ENCODE results near the gene CEP104.
"Not testable (repeated sequence)": the region's sequence is repeated elsewhere in the genome, so short reads cannot be mapped to it uniquely, and the experiment has no call there.

Gene CEP104

DNA sequence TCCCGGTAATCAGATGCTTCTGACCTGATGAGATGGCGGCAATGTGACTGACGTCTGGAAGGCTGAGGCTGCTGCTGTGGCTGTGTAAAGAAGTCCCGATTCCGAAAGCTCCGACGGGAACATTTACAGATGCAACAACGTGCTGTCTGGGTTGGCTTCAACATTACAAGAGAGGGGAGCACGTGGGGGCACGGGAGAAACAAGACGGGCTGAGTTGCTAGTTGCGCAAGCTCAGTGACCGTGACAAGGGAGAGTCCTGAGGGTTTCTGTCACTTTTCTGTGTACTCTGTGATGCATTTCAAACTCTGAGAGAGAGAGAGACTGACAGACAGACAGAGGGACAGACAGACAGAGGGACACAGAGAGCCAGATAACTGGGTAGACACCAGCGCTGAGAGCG lies 35.1 kb downstream of the CEP104 start:
- DNase-seq = no peak

DNA sequence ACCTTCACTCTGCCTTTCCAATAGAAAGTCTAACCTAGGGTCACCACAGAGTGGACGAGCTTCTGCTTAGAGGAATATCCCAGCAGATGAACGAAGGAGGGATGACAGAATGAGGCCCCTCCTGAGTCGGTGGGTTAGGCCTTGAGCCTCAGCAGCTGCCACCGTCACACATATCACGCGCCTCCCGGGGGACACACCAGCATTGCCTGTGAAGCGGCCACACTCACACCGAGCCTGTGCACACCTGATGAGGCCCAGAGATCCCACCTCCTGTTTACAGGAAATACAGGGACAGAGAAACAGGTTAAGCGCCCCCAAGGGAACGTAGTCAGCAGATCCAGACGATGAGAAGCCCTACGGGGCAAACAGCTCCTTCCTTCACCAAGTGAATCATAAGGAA lies 35.6 kb downstream of the CEP104 start:
- DNase-seq = no peak

DNA sequence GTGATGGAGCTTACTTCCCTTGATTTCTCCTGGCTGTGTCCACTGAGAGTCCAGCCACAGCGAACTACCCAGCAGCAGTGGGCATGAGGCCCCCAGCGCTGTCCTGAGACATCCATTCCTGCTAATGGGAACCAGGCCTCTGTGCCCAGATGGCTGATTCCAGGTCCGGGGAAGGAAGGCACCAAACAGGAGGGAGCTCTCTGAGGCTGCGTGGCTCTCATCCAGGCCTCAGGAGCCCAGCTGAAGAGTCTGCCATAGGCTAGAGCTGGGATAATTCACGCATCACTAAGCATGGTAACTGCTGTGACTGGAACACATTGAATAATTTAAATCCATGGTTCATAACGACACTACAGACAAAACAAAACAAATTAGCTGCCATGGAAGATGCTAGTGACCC lies 36.0 kb downstream of the CEP104 start:
- DNase-seq = no peak

DNA sequence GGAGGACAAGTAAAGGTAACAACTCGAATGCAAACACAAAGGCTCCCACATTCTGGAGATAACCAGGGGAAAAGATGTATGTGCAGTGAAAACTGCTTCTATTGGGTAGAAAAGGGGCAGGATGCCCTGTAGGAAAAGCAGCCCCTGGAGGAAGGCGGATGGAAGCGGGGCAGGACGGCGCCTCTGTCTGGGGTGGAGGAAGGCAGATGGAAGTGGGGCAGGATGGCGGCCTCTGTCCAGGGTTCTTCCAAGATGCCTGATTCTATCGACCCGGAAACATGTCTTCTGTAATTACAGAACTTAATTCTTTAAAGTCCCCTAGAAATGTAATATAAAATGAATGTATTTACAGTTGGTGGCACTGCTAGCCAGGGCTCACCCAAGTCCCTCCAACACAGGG lies 36.7 kb downstream of the CEP104 start:
- DNase-seq = no peak

DNA sequence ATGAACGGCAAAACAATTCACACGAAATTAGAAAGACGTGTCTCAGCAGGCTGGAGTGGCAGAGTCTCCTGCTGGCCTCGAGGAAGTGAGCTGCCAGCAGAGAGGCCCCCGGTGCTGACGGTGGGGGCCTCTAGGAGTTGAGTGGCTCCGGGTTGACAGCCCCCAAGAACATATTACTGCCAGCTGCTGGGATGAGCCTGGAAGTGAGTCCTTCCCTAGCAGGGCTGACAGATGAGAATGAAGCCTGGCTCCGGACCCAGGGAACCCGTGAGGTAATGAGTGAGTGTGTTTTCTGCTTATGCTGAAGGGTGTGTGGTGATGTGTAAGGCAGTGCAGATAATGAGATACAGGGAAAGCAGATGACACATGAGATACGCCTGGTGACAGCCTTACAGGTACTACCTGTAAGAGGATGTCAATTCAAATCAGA lies 37.2 kb downstream of the CEP104 start:
- no peak for DNase-seq

GRCh38 chr1:3817821-3818597 lies 39.0 kb downstream of the CEP104 start:
- no peak for DNase-seq

- DNase-seq = no peak
Observed at GRCh38 chr1:3817138-3817740, 39.8 kb downstream of the CEP104 start.

DNA sequence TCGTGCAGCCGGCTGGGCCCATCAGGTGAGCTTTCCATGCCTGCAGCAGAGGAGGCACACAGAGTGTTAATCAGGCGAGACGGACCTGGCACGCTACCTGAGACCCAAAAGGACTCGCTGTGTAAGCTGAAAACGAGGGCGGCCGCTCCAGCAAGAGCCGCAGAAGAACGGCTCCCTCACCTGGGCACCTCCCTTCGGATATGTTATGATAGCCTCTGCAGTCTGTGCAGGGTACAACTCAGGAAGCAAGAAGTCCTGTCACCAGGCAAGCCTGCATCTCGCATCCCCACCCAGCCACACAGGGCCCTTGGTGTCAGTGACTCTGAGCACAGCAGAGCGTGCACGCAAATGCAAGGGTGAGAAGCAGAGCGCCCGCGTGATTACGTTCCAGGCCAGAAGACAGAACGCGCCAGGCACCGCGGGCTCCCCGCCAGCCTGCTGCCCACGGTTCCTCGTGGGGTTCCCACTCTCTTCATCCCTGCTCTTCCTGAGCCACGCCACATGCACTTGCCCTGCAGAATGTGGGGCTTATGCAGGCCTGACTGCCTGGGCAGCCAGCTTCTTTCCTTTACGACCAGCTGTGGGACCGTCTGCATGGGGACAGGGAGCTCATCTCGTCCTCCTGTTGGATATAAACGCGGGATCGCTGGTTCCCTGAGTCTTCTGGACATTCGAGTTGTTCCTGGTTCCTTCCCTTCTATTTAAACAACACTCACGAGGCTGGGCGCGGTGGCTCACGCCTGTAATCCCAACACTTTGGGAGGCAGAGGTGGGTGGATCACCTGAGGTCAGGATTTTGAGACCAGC lies 40.5 kb downstream of the CEP104 start:
- no peak for DNase-seq

- DNase-seq = no peak
Observed at GRCh38 chr1:3814771-3815561, 42.0 kb downstream of the CEP104 start.

GRCh38 chr1:3814065-3814464 lies 42.9 kb downstream of the CEP104 start:
- no peak for DNase-seq

DNA sequence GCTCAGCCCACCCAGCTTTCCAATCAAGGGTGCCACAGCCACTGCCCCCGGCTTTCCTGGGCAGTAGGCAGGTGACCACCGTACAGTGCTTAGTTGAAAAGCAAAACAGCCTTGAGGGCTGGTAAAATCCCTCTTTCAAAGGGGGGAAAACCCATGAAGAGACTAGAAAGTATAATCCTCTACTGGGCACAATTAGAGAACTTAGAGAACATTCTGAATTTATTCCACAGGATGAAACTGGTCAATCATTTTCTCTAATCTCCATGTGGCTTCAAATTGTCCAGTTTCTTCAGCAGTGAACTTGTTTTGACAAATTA lies 45.5 kb downstream of the CEP104 start:
- DNase-seq = no peak

DNA sequence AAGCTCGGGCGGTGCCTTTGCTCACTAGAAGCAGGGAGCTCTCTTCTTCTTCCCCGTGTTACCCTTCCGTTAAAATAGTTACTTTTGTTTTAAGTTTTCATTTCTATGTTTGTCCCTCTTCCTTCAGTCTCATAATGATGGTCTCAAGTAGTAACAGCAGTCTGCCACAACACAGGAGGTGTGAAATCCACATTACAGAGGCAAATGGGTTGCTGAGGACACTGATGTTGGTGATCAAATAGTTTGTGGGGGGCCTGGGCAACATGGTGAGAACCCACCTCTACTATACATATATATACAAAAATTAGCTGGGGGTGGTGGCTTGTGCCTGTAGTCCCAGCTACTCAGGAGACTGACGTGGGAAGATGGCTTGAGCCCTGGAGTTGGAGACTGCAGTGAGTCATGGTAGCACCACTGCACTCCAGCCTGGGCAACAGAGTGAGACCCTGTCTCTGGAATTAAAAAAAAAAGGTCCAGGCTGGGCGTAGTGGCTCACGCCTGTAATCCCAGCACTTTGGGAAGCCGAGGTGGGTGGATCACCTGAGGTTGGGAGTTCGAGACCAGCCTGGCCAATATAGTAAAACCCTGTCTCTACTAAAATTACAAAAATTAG lies 46.8 kb downstream of the CEP104 start:
- not testable (repeated sequence) for DNase-seq

DNA sequence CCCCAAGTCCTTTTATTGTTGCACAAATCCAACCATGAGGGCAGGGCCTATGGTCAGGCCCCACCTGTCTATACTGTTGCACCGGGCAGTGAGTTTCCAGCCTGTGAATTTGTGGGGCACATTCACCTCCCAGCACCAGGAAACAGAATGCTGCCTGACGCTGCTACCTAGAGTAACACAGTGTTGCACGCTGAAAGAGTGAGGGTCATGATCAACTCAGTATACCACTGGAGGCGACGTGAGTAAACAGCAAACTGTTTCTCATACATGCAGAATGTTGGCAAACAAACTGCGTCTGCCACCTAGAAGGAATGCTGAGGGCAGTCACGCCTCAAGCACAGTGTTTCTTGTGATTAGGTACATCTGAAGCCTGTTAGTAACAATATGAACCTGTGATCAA lies 47.3 kb downstream of the CEP104 start:
- no peak for DNase-seq

DNA sequence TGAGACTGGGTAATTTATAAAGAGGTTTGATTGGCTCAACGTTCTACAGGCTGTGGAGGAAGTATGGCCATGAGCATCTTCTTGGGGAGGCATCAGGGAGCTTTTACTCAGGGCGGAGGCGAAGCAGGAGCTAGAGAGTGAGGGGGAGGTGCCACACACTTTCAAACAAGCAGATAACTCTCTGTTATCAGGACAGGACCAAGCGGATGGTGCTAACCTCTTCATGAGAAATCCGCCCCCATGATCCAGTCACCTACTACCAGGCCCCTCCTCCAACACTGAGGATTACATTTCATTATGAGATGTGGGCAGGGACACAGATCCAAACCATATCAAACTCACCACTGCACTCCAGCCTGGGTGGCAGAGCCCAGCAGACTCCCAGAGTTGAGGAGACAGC lies 49.2 kb downstream of the CEP104 start:
- DNase-seq = no peak

DNA sequence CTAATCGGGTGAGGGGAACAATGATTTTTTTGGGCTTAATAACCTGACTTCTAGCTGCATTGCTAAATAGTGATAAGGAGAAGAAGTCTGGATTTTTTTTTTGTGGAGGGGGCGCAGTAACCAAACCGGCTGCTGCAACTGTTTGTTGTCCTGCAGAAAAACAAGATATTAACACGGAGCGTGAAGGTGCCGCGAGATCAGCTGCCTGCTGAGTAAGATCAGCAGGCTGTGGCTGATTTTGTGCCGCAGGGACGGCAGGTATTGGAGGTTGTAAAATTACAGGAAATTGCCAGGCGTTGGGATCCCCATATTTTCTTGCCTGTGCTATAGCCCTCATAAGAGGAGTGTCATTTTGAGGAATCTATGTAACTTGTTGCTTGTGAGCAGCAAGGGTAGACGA lies 52.0 kb downstream of the CEP104 start:
- no peak for DNase-seq

DNA sequence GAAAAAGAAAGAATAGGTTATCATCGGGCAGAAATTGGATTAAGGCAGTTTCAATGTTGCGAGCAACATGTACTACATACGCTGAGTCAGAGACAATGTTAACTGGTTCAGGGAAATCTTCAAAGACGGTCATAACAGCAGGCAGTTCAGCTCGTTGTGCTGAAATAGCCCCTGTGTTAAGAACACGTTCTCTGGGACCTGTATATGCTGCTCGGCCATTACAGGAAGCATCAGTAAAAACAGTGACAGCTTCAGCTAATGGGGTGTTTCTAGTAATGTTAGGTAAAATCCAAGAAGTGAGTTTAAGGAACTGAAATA lies 52.4 kb downstream of the CEP104 start:
- DNase-seq = not testable (repeated sequence)

DNA sequence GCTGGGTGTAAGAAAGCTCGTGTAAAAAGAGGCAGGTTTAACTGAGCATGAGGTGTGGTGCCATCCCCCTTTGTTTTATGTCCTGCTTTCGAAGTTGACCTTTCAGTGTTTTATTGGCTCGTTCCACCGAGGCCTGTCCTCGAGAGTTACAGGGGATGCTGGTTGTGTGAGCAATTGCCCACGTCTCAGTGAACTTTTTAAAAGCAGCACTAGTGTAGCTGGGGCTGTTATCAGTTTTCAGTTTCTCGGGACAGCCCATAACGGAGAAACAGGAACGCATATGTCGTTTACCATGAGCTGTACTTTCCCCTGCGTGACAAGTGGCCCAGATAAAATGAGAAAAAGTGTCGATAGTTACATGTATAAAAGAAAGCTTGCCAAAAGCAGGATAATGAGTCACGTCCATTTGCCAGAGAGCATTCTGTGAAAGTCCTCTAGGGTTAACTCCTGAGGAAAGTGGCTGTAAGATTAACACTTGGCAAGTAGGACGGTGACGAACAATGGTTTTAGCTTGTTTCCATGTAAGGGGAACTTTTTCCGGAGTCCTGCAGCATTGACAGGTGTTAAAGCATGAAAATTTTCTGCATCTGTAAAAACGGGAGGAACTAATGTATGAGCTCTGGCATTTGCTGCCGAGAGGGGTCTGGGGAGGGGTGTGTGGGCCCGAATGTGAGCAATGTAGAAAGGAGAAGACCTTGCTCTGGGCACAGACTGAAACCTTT lies 52.9 kb downstream of the CEP104 start:
- DNase-seq = no peak

DNA sequence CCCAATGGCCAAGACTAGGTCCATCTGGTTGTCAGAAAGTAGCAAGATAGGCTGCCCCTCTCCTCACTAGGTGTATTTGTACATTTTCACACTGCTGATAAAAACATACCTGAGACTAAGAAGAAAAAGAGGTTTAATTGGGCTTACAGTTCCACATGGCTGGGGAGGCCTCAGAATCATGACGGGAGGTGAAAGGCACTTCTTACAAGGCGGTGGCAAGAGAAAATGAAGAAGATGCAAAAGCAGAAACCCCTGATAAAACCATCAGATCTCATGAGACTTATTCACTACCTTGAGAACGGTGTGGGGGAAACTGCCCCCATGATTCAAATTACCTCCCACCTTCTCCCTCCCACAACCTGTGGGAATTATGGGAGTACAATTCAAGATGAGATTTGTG lies 56.2 kb downstream of the CEP104 start:
- not testable (repeated sequence) for DNase-seq

GRCh38 chr1:3799976-3800685 lies 56.9 kb downstream of the CEP104 start:
- no peak for DNase-seq

DNA sequence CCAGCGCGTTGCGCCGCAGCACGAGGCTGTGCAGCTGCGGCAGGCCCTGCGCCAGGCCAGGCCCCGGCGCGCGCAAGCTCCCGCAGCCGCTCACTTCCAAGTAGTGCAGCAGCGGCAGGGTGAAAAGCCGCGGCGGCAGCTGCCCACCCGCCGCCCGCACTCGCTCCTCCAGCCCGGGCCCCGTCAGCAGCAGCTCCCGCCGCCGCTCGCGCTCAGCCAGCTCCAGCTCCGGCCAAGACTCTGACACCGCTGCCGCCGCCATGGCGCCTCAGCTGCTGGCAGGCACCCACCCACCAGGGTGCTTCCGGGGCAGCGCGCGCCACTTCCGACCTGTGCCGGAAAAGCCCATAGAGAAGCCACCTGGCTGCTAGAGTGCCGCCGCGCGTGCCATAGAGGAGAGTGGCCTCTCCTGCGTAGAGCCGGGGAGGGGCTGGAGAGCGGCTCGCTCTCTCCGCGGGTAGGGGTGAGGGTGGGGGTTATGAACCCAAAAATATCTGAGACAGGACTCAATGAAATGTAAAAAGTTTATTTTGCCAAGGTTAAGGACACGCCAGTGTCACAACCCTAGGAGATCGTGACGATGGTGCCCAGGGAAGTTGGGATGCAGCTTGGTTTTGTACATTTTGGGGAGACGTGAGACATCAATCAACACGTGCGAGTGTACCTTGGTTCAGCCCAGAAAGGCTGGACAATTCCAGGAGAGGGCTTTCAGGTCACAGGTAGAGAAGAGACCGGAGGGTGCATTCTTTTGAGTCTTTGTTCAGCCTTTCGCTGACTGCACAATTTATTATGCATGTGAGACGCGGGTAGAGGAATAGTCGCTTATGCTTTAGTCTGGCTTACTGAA lies 60.6 kb downstream of the CEP104 start, which contains the start of gene LRRC47:
Gene LRRC47 (minus strand): TSS at position 284 of the 847 bp plus-strand sequence. CDS start 22 bp downstream, at position 262.
- DNase-seq = peak; percentile 90

Data from effector CD8-positive, alpha-beta T cell (primary cell).